ENCODE data around the gene NUDT19.
"Not testable (repeated sequence)": the region's sequence is repeated elsewhere in the genome, so short reads cannot be mapped to it uniquely, and the experiment has no call there.

Gene NUDT19

GRCh38 chr19:32743447-32743846 lies 51.8 kb downstream of the NUDT19 start:
- no peak for DNase-seq (ENCODE audit: extremely low read depth, insufficient read length)
- Histone ChIP-seq H3K27me3 (replicated peaks; ENCODE audit: control insufficient read depth, insufficient read depth, low read length) (no peaks in the 10 kb centered on the region), H3K36me3 (ENCODE audit: control insufficient read depth, insufficient read depth, low read length) (no peaks in the 10 kb centered on the region), H3K4me3 (replicated peaks; ENCODE audit: low read depth, low read length) (no peak overlapping the region)
- TF ChIP-seq CTCF (IDR thresholded peaks at IDR 0.05; ENCODE audit: insufficient read depth, low read length, poor library complexity, severe bottlenecking), result no peak

GRCh38 chr19:32744555-32745325 lies 53.1 kb downstream of the NUDT19 start:
- Histone ChIP-seq H3K27me3 (replicated peaks; ENCODE audit: control insufficient read depth, insufficient read depth, low read length) (no peaks in the 10 kb centered on the region), H3K36me3 (ENCODE audit: control insufficient read depth, insufficient read depth, low read length) (no peaks in the 10 kb centered on the region), H3K4me3 (replicated peaks; ENCODE audit: low read depth, low read length) (no peak overlapping the region)
- no peak for TF ChIP-seq CTCF (IDR thresholded peaks at IDR 0.05; ENCODE audit: insufficient read depth, low read length, poor library complexity, severe bottlenecking)
- DNase-seq (ENCODE audit: extremely low read depth, insufficient read length), result no peak

- H3K36me3 ChIP-seq (ENCODE audit: control insufficient read depth, insufficient read depth, low read length); H3K27me3 ChIP-seq (replicated peaks; ENCODE audit: control insufficient read depth, insufficient read depth, low read length); H3K4me3 ChIP-seq (replicated peaks; ENCODE audit: low read depth, low read length); DNase-seq (ENCODE audit: extremely low read depth, insufficient read length): not testable (repeated sequence)
Observed at GRCh38 chr19:32745594-32746251, 54.1 kb downstream of the NUDT19 start.

GRCh38 chr19:32746631-32747196 lies 55.1 kb downstream of the NUDT19 start:
- not testable (repeated sequence) for DNase-seq (ENCODE audit: extremely low read depth, insufficient read length); H3K4me3 ChIP-seq (replicated peaks; ENCODE audit: low read depth, low read length); H3K36me3 ChIP-seq (ENCODE audit: control insufficient read depth, insufficient read depth, low read length); H3K27me3 ChIP-seq (replicated peaks; ENCODE audit: control insufficient read depth, insufficient read depth, low read length)

- Histone ChIP-seq H3K27me3 (replicated peaks; ENCODE audit: control insufficient read depth, insufficient read depth, low read length) (no peaks in the 10 kb centered on the region), H3K36me3 (ENCODE audit: control insufficient read depth, insufficient read depth, low read length) (no peaks in the 10 kb centered on the region), H3K4me3 (replicated peaks; ENCODE audit: low read depth, low read length) (no peak overlapping the region)
- DNase-seq (ENCODE audit: extremely low read depth, insufficient read length), result peak; percentile 15
- TF ChIP-seq CTCF (IDR thresholded peaks at IDR 0.05; ENCODE audit: insufficient read depth, low read length, poor library complexity, severe bottlenecking), result peak; percentile 65
Observed at GRCh38 chr19:32748497-32748896, 56.9 kb downstream of the NUDT19 start.

- TF ChIP-seq CTCF (IDR thresholded peaks at IDR 0.05; ENCODE audit: insufficient read depth, low read length, poor library complexity, severe bottlenecking), result no peak
- DNase-seq (ENCODE audit: extremely low read depth, insufficient read length), result no peak
Observed at GRCh38 chr19:32748948-32749347, 57.3 kb downstream of the NUDT19 start.

More at GRCh38 chr19:32748948-32749347, 57.3 kb downstream of the NUDT19 start:
- Histone ChIP-seq H3K27me3 (replicated peaks; ENCODE audit: control insufficient read depth, insufficient read depth, low read length) (no peaks in the 10 kb centered on the region), H3K36me3 (ENCODE audit: control insufficient read depth, insufficient read depth, low read length) (no peaks in the 10 kb centered on the region), H3K4me3 (replicated peaks; ENCODE audit: low read depth, low read length) (no peak overlapping the region)
